Transverse colon (tissue), 4 donors: ENCODE measurements around the gene AHCTF1.

Source experiments
- POLR2A ChIP-seq: fragments of 450-650 bp; IDR thresholded peaks from one replicate; pipeline ENCODE4 v1.6.1; 2016; ENCODE audit warnings: antibody characterized with exemption, mild to moderate bottlenecking, moderate library complexity
- POLR2AphosphoS5 ChIP-seq, 3 donors: sonication (generic); formaldehyde crosslinking; IDR thresholded peaks; one replicate each; pipeline ENCODE4 v1.6.1; 2016; ENCODE audit warnings: antibody characterized with exemption in 3 of 3
- TF ChIP-seq, protein P1 (sequence below), 5 experiments: fragments of 200-600 bp in 3 of 5; fragments of 450-650 bp in 2 of 5; sonication (generic) in 3 of 5; IDR thresholded peaks; 1 replicate in 2 of 5; 2 replicates in 3 of 5; pipeline ENCODE4 v1.5.1; 2016 to 2017; ENCODE audit warnings: antibody characterized with exemption in 5 of 5, inconsistent platforms in 3 of 5, mild to moderate bottlenecking in 2 of 5, moderate library complexity in 1 of 5

DNA sequence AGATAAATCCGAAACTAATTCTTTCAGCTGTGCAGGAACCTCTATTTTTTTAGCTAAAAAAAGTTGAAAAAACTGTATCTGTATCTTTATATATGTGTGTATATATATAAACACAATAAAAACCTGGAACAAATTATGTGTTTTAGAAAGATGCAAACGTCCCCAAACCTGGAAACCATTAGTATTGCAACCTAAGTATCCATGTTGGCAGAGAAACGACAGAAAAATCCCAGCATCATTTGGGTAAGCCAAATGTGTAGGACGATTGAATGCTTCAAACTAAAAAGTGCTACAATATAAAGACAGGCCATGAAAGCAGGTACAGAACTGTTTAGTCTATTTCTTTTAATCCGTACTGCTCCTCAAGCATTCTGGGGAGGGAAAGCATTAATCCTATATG, 87.9 kb downstream of the AHCTF1 start:
- TF ChIP-seq, protein P1, sequence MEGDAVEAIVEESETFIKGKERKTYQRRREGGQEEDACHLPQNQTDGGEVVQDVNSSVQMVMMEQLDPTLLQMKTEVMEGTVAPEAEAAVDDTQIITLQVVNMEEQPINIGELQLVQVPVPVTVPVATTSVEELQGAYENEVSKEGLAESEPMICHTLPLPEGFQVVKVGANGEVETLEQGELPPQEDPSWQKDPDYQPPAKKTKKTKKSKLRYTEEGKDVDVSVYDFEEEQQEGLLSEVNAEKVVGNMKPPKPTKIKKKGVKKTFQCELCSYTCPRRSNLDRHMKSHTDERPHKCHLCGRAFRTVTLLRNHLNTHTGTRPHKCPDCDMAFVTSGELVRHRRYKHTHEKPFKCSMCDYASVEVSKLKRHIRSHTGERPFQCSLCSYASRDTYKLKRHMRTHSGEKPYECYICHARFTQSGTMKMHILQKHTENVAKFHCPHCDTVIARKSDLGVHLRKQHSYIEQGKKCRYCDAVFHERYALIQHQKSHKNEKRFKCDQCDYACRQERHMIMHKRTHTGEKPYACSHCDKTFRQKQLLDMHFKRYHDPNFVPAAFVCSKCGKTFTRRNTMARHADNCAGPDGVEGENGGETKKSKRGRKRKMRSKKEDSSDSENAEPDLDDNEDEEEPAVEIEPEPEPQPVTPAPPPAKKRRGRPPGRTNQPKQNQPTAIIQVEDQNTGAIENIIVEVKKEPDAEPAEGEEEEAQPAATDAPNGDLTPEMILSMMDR (IDR thresholded peaks at IDR 0.05) = no peak
- TF ChIP-seq POLR2AphosphoS5 (IDR thresholded peaks at IDR 0.05) = no peak
- no peak for TF ChIP-seq POLR2A
